ENCODE results near the gene PHLDA3.

PHLDA3 gene

GRCh38 chr1:201468844-201469644, at the start of gene PHLDA3:
TSS of gene PHLDA3 (minus strand) at chr1:201469188. CDS start at chr1:201468786, 402 bp downstream.
- peak; percentile 47 for DNase-seq

DNA sequence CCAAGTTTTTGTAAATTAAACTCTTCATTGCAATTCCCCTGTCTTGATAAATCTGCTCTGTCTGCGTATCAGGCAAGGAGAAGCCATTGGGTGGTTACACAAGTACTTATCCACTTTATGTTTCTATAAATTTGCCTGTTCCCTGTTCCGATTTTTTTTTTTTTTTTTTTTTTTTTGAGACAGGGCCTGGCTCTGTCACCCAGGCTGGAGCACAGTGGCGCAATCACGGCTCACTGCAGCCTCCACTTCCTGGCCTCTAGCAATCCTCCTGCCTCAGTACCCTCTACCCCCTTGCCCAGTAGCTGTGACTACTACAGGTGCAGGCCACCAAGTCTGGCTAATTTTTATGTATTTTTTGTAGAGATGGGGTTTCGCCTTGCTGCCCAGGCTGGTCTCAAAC, 49.1 kb upstream of the PHLDA3 start:
- DNase-seq = no peak

GRCh38 chr1:201517631-201518030, 48.6 kb upstream of the PHLDA3 start:
- DNase-seq = no peak

DNA sequence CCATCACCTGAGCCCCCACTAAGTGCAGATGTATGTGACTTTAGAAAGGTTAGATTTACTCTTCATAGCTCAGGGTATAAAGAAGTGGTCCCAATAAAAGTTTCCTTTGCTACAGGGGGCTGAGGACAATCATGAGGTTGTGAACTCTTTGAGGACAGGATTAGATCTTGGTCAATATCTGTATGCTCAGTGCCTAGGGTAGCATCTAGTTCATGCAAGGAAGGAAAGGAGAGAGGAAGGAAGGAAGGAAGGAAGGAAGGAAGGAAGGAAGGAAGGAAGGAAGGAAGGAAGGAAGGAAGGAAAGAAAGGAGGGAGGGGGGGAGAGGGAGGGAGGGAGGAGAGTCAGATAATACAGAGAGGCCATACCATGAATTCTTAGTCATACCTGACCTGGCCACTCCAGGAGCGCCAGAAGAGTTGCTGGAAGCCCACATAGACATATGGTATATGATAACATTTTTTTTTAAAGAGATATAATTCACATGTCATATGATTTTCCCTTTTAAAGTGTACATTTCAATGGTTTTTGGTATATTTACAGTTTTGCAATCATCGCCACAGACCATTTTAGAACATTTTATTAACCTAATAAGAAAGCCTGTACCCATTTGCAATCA, 47.6 kb upstream of the PHLDA3 start:
- no peak for DNase-seq

DNA sequence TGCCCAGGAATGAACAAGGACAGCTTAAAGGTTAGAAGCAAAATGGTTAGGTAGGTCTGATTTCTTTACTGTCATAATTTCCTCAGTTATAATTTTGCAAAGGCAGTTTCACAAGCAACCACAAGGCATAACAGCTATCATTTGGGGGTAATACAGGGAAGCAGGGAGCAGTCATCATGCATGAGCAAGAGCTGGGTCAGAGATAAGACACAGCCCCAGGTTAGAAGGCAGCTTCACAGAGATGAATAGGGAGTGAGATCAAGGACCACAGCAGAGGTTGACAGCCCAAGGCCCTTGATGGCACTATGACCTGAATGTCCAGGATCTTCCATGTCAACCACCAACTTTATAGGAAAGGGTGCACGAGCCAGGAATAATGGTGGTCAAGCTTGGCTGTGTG, 46.9 kb upstream of the PHLDA3 start:
- DNase-seq = no peak

- no peak for DNase-seq
These were observed 46.2 kb upstream of the PHLDA3 start for GRCh38 chr1:201515062-201515750.

DNA sequence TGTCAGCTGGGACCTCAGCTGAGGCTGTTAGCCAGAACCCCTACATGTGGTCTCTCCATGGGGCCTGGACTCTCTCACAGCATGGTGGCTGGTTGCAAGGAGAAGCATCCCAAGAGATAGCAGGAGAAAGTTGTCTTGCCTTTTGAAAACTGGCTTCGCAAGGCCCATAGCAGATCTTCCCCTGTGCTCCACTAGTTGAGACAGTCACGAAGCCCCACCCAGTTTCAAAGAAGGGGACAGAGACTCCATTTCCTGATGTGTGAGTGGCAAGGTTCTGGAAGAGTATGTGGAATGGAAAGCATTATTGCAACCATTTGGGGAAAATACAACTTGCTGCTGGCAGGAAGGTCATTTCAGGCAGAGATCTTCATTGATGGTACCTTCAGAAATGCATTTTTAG, 45.5 kb upstream of the PHLDA3 start:
- DNase-seq = no peak

GRCh38 chr1:201513498-201514243, 44.7 kb upstream of the PHLDA3 start:
- no peak for DNase-seq

DNA sequence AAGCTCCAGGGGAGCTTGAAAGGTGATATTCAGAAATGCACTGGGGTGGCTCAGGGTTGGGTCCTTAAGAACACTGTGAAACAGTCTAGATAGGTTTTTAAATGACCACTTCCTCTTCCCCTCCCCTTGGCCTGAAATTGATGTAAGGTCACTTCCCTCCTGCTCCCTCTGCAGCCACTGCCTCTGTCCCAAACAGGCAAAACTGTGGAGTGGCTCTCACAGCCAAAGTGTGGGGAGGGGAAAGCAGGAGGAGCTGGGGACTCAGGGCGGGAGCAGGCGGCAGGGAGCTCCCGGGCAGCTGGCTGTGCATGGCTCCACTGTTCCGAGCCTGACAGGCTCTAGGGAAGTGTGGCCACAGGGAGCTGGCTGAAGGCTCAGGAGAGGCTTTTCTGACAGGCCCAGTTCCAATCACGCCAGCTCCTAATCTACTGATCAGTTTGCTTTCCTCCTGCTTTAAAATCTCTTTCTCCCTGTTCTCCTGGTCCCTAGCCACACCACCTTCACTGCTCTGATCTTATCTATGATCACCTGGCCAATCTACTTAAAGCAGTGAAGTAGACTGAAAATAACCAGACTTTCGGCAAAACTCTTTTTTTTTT, 43.1 kb upstream of the PHLDA3 start:
- no peak for DNase-seq

GRCh38 chr1:201511396-201511940, 42.5 kb upstream of the PHLDA3 start:
- no peak for DNase-seq

DNA sequence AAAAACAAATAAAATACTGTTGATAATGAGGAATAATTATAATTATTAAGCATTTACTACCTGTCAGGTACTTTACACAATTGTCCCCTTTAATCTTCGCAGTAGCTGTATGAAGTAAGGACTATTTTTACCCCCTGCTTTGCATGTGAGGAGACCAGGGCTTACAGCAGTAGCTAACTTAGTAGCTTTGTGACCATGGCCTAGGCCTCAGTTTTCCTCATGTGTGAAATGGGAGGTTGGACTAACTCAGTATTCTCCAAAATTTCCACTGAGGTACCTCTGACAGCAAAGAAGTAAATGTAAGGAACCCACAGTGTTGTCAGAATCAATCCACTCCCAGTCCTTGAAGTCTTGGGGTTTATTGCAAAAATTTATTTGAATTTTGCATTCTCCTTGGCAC, 41.7 kb upstream of the PHLDA3 start:
- no peak for DNase-seq

- no peak for DNase-seq
These were observed 40.8 kb upstream of the PHLDA3 start for GRCh38 chr1:201509601-201510374.

GRCh38 chr1:201508809-201509208, 39.8 kb upstream of the PHLDA3 start:
- no peak for DNase-seq

DNA sequence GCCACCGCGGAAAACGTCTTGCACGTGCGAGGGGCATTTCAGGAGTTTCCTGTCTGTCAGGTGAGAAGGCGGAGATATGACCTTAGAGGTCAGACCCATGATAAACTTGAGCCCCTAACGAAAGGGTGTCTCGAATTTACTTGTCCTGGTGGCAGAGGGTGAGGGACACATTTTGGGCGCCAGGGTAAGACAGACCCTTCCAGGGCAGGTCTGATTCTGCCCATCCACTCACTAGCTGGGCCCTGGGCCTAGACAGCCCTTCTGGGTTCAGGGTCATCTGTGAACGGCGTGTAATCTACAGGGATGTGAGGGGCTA, 38.3 kb upstream of the PHLDA3 start:
- DNase-seq = no peak

- DNase-seq = peak; percentile 92
These were observed 37.8 kb upstream of the PHLDA3 start, which contains the start of gene CSRP1 for GRCh38 chr1:201506557-201507359. TSS of gene CSRP1 (minus strand) at chr1:201507123. CDS start at chr1:201496303, 10,820 bp downstream.

GRCh38 chr1:201506092-201506491, 37.1 kb upstream of the PHLDA3 start:
- DNase-seq = no peak

DNA sequence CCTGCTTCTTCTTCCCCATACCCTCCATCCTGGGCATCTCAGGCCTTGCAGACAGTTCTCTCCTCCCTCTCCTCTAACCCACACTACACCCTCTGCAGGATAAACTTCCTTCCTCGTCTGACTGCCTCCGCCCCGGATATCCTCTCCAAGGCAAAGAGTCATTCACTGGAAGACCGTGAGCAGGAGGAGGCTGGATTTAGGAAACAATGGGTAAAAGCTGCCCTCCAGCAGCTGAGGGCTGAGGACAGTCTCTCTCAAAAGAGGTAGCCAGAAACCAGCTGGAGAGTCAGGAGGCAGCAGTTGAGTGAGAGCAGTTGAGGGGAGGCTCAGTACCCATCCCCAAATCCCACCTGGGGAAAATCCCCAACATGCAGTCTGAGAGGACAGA, 36.5 kb upstream of the PHLDA3 start:
- DNase-seq = no peak

DNA sequence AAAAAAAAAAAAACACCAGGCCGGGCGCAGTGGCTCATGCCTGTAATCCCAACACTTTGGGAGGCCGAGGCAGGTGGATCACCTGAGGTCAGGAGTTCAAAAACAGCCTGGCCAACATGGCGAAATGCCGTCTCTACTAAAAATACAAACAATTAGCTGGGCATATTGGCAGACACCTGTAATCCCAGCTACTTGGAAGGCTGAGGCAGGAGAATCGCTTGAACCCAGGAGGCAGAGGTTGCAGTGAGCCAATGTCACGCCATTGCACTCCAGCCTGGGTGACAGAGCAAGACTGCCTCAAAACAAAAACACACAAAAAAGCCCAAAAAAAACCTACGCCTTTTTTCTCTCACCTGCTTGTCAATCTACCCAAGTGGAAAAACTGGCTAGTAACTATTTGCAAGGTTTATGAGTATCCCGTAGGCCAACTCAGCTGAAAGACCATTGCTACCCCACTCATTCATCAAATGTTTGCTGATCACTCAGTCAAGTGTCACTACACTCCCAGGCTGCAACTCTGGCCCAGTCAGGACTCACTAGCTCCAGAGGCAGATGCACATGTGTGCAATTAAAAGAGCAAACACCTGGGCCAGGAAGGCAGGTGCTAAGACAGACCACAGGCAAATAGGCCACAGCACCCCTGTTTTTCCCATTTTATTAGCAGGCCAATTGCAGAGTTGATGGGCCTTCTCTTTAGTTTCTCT, 36.0 kb upstream of the PHLDA3 start:
- no peak for DNase-seq

GRCh38 chr1:201504179-201504631, 35.2 kb upstream of the PHLDA3 start:
- no peak for DNase-seq
